H1 (cell line): ENCODE measurements around the gene FFAR2. TPM values are rescaled to one million over a fixed set of nuclear protein-coding genes. Genes with fewer than 3 reads are reported as not detected.

Experiments used
- CTCF ChIA-PET: fragments of 300-600 bp; sonication (Branson Sonifier 250); formaldehyde crosslinking; loops from one replicate; lab custom pipeline; 2021; ENCODE audit not compliant: partially characterized antibody; lab: Charles Lee
- POLR2A ChIA-PET: fragments of 300-600 bp; sonication (Branson Sonifier 250); formaldehyde crosslinking; loops from one replicate; lab custom pipeline; 2021; ENCODE audit warnings: inconsistent platforms; ENCODE audit not compliant: partially characterized antibody; lab: Charles Lee
- DNase-seq, 2 experiments: peaks; one replicate each; pipeline versions ENCODE4 v3.0.0 to v3.0.0-alpha.2; 2010 to 2022; ENCODE audit warnings: low spot score in 2 of 2, low read depth in 1 of 2, mixed read lengths in 1 of 2
- FAIRE-seq: peaks from 2 replicates; lab custom pipeline; 2011; peaks lifted over from hg19 to GRCh38; lab: Jason Lieb, UNC
- H2AFZ ChIP-seq: 2 replicates; pipeline ENCODE4 v1.8.1; 2012; ENCODE audit warnings: low read length, inconsistent platforms
- H2AK5ac ChIP-seq: 2 replicates; pipeline ENCODE4 v1.6.1; 2013; ENCODE audit warnings: low read depth, low read length
- H2BK120ac ChIP-seq: replicated peaks from 2 replicates; pipeline ENCODE3; 2013; ENCODE audit warnings: low read depth, low read length, inconsistent platforms
- H2BK12ac ChIP-seq: 2 replicates; pipeline ENCODE4 v1.6.1; 2013; ENCODE audit warnings: low read depth, low read length
- H2BK15ac ChIP-seq: 2 replicates; pipeline ENCODE4 v1.6.1; 2013; ENCODE audit warnings: low read length
- H2BK20ac ChIP-seq: 2 replicates; pipeline ENCODE4 v1.6.1; 2013; ENCODE audit warnings: low read length
- H2BK5ac ChIP-seq: 2 replicates; pipeline ENCODE4 v1.6.1; 2013; ENCODE audit warnings: low read depth, low read length
- H3K14ac ChIP-seq: 2 replicates; pipeline ENCODE4 v1.6.1; 2013; ENCODE audit warnings: inconsistent platforms; ENCODE audit not compliant: insufficient read length
- H3K18ac ChIP-seq: 2 replicates; pipeline ENCODE4 v1.6.1; 2013; ENCODE audit warnings: low read length; ENCODE audit errors: extremely low read depth
- H3K23ac ChIP-seq: 2 replicates; pipeline ENCODE4 v1.6.1; 2013; ENCODE audit warnings: inconsistent platforms; ENCODE audit not compliant: insufficient read length
- H3K23me2 ChIP-seq: 2 replicates; pipeline ENCODE4 v1.6.1; 2013; ENCODE audit warnings: low read depth, low read length
- H3K27ac ChIP-seq: 2 replicates; pipeline ENCODE4 v1.6.1; 2011; ENCODE audit warnings: low read depth, low read length, inconsistent platforms
- H3K27me3 ChIP-seq, 4 experiments: replicated peaks in 1 of 4; 1 replicate in 1 of 4; 2 replicates in 3 of 4; pipeline versions ENCODE4 v1.6.1 to v1.8.1; 2011 to 2013; ENCODE audit warnings: low read length in 3 of 4, mild to moderate bottlenecking in 3 of 4, inconsistent platforms in 2 of 4, mixed read lengths in 2 of 4, moderate library complexity in 1 of 4; ENCODE audit not compliant: control insufficient read depth in 3 of 4, insufficient read depth in 3 of 4; ENCODE audit errors: extremely low read depth in 1 of 4
- H3K36me3 ChIP-seq, 4 experiments: 2 replicates each; pipeline versions ENCODE4 v1.6.1 to v1.8.1; 2011 to 2013; ENCODE audit warnings: mild to moderate bottlenecking in 4 of 4, low read length in 3 of 4, moderate library complexity in 2 of 4, control low read depth in 1 of 4, inconsistent platforms in 1 of 4; ENCODE audit not compliant: insufficient read depth in 4 of 4, control insufficient read depth in 2 of 4
- H3K4ac ChIP-seq: replicated peaks from 2 replicates; pipeline ENCODE3; 2013; ENCODE audit warnings: low read length, low read depth, mixed read lengths, inconsistent platforms; ENCODE audit not compliant: insufficient read length
- H3K4me1 ChIP-seq, 4 experiments: replicated peaks in 1 of 4; 1 replicate in 1 of 4; 2 replicates in 3 of 4; pipeline versions ENCODE4 v1.6.1 to v1.8.1; 2011 to 2013; ENCODE audit warnings: low read length in 3 of 4, inconsistent platforms in 2 of 4, mixed read lengths in 1 of 4; ENCODE audit not compliant: insufficient read depth in 4 of 4, control insufficient read depth in 3 of 4
- H3K4me2 ChIP-seq, 2 experiments: 2 replicates each; pipeline versions ENCODE4 v1.6.1 to v1.8.1; 2011 to 2013; ENCODE audit warnings: low read depth in 2 of 2, low read length in 2 of 2, control low read depth in 1 of 2, inconsistent platforms in 1 of 2, mild to moderate bottlenecking in 1 of 2; ENCODE audit not compliant: insufficient read depth in 1 of 2
- H3K4me3 ChIP-seq, 4 experiments: fragments of 200-600, 300-600 bp in 1 of 4; sonication (generic), shearing (Covaris generic), sonication (Bioruptor Twin) in 1 of 4; 2 replicates each; pipeline versions ENCODE4 v1.5.1 to v1.8.1; 2011 to 2016; ENCODE audit warnings: low read length in 4 of 4, low read depth in 3 of 4, control low read depth in 2 of 4, inconsistent platforms in 2 of 4, mild to moderate bottlenecking in 2 of 4, mixed read lengths in 1 of 4, moderate library complexity in 1 of 4; ENCODE audit not compliant: insufficient read depth in 2 of 4; ENCODE audit errors: extremely low read depth in 1 of 4
- H3K56ac ChIP-seq: replicated peaks from 2 replicates; pipeline ENCODE3; 2013; ENCODE audit warnings: low read depth, mild to moderate bottlenecking, mixed read lengths, low read length, inconsistent platforms; ENCODE audit not compliant: insufficient read length
- H3K79me1 ChIP-seq: 2 replicates; pipeline ENCODE4 v1.6.1; 2013; ENCODE audit warnings: low read depth, low read length, control low read depth
- H3K79me2 ChIP-seq, 2 experiments: 2 replicates each; pipeline versions ENCODE4 v1.6.1 to v1.8.1; 2012 to 2013; ENCODE audit warnings: low read length in 2 of 2, mild to moderate bottlenecking in 2 of 2, inconsistent platforms in 1 of 2; ENCODE audit not compliant: insufficient read depth in 2 of 2, control insufficient read depth in 1 of 2
- H3K9ac ChIP-seq, 4 experiments: replicated peaks in 1 of 4; 1 replicate in 1 of 4; 2 replicates in 3 of 4; pipeline versions ENCODE4 v1.6.1 to v1.8.1; 2011 to 2013; ENCODE audit warnings: low read depth in 3 of 4, low read length in 3 of 4, control low read depth in 2 of 4, mild to moderate bottlenecking in 2 of 4, moderate library complexity in 2 of 4, inconsistent platforms in 1 of 4; ENCODE audit errors: extremely low read depth in 1 of 4
- H3K9me3 ChIP-seq, 2 experiments: 2 replicates each; pipeline versions ENCODE4 v1.6.1 to v1.8.1; 2012 to 2013; ENCODE audit warnings: mild to moderate bottlenecking in 2 of 2, moderate library complexity in 2 of 2, control low read depth in 1 of 2, inconsistent platforms in 1 of 2, low read depth in 1 of 2, low read length in 1 of 2, mixed read lengths in 1 of 2; ENCODE audit not compliant: insufficient read depth in 2 of 2
- H4K20me1 ChIP-seq, 2 experiments: replicated peaks in 1 of 2; 2 replicates each; pipeline versions ENCODE3 to v1.8.1; 2011 to 2013; ENCODE audit warnings: inconsistent platforms in 2 of 2, low read length in 2 of 2, mild to moderate bottlenecking in 1 of 2; ENCODE audit not compliant: insufficient read depth in 2 of 2, control insufficient read depth in 1 of 2
- H4K5ac ChIP-seq: 2 replicates; pipeline ENCODE4 v1.6.1; 2013; ENCODE audit warnings: low read length, low read depth, mixed read lengths, inconsistent platforms; ENCODE audit not compliant: insufficient read length
- H4K8ac ChIP-seq: 2 replicates; pipeline ENCODE4 v1.8.0; 2013; ENCODE audit warnings: mild to moderate bottlenecking, moderate library complexity, low read length, inconsistent platforms; ENCODE audit not compliant: insufficient read depth; ENCODE audit errors: extremely low read depth
- H4K91ac ChIP-seq: replicated peaks from 2 replicates; pipeline ENCODE3; 2013; ENCODE audit warnings: low read length, mixed read lengths, inconsistent platforms; ENCODE audit not compliant: insufficient read length
- EGR1 ChIP-seq: IDR thresholded peaks from 2 replicates; pipeline ENCODE4 v1.6.1; 2011; ENCODE audit warnings: low read depth, low read length, borderline replicate concordance
- GTF2F1 ChIP-seq: IDR thresholded peaks from 2 replicates; pipeline ENCODE4 v1.6.1; 2012; ENCODE audit warnings: low read depth, low read length, improper control_type of control experiment, borderline replicate concordance
- POLR2AphosphoS5 ChIP-seq: IDR thresholded peaks from 2 replicates; pipeline ENCODE4 v1.6.1; 2011; ENCODE audit warnings: low read depth, low read length
- RAD21 ChIP-seq, 2 experiments: IDR thresholded peaks in 1 of 2; conservative IDR thresholded peaks in 1 of 2; 2 replicates each; pipeline ENCODE4 v1.6.1; 2011; ENCODE audit warnings: low read depth in 2 of 2, low read length in 2 of 2, improper control_type of control experiment in 1 of 2, inconsistent platforms in 1 of 2, mild to moderate bottlenecking in 1 of 2, moderate library complexity in 1 of 2
- WGBS, 2 experiments: shearing (Covaris generic) in 1 of 2; methylation state at CpG; one replicate each; pipeline versions ENCODE4 v1.1.6 to v1.1.7; 2013 to 2015; ENCODE audit warnings: low lambda C conversion rate in 2 of 2, mixed read lengths in 2 of 2, inconsistent platforms in 1 of 2, low coverage in 1 of 2, missing lambda C conversion rate in 1 of 2; ENCODE audit not compliant: insufficient replicate concordance in 2 of 2, insufficient coverage in 1 of 2, insufficient read length in 1 of 2; ENCODE audit errors: extremely low coverage in 1 of 2, missing lambda C conversion rate in 1 of 2; 5-methylcytosine and 5-hydroxymethylcytosine counted together
- polyA plus RNA-seq, 7 experiments: library from polyadenylated mRNA; depleted of rRNA in 3 of 7; stranded (reverse) in 5 of 7; unstranded in 2 of 7; fragments of >200 nt in 5 of 7; fragments of 200-250 nt in 2 of 7; gene quantifications; 1 replicate in 5 of 7; 2 replicates in 1 of 7; 4 replicates in 1 of 7; pipeline versions ENCODE4 v1.2.1 to v1.2.3, GENCODE V29; 2011 to 2013; ENCODE audit warnings: missing spikeins in 2 of 7, mixed read lengths in 2 of 7
- total RNA-seq: library from RNA; stranded (reverse); fragmentation: NEBNext Ultra II Directional; extraction: Animal tissue kit (Norgen Biotek cat#: 25700); gene quantifications from 2 replicates; pipeline ENCODE4 v1.2.1, GENCODE V29; 2021

Gene FFAR2
- total and polyA plus RNA-seq, 2 of the 8 experiments (the other 6 are each of a cell fraction or from before 2014, with no cell fraction given), result not detected

DNA sequence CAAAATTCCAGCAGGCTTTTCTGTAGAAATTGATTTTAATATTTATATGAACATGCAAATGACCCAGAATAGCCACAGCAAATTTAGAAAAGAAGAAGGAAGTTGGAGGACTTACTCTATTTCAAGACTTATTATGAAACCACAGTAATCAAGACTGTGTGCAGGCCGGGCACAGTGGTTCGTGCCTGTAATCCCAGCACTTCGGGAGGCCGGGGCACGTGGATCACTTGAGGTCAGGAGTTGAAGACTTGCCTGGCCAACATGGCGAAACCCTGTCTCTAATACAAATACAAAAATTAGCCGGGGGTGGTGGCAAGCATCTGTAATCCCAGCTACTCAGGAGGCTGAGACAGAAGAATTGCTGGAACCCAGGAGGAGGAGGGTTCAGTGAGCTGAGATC is 6.0 kb upstream of the FFAR2 start:
- no peak overlapping the region for H3K4me3 ChIP-seq
- 82% methylated on average over 7 of the region's 7 CpGs; no CpG with 5 or more reads in 1 of the 2 experiments for WGBS, 2 experiments
- no peak overlapping the region for H3K23ac ChIP-seq
- no peaks in the 10 kb centered on the region for H3K23me2 ChIP-seq
- POLR2A ChIA-PET, result no interaction called here
- H2BK120ac ChIP-seq, result no peak overlapping the region
- H2BK15ac ChIP-seq, result no peak overlapping the region
- no peak overlapping the region for H2BK5ac ChIP-seq
- no peak overlapping the region for H2BK12ac ChIP-seq
- no peak overlapping the region for H2BK20ac ChIP-seq
- H2AK5ac ChIP-seq, result no peak overlapping the region
- no peak for TF ChIP-seq EGR1
- TF ChIP-seq GTF2F1, result no peak
- no peak for TF ChIP-seq RAD21 (IDR thresholded peaks at IDR 0.05 in 1 of 2, conservative IDR thresholded peaks at IDR 0.05 in 1 of 2; ENCODE audit: low read depth in 2 of 2, low read length in 2 of 2)
- no peak for TF ChIP-seq POLR2AphosphoS5
- no peaks in the 10 kb centered on the region for H3K9me3 ChIP-seq
- H3K18ac ChIP-seq, result no peak overlapping the region
- FAIRE-seq (no peak), DNase-seq (no peak)
- no peak overlapping the region for H3K14ac ChIP-seq
- peaks cover 0 to 2% (median 0%) of the 10 kb centered on the region in 4 experiments; a peak in 3 of 7 replicates for H3K27me3 ChIP-seq
- H4K20me1 ChIP-seq, result no peaks in the 10 kb centered on the region
- H2AFZ ChIP-seq, result no peak overlapping the region
- no peaks in the 10 kb centered on the region for H3K36me3 ChIP-seq
- H3K79me2 ChIP-seq, result no peaks in the 10 kb centered on the region
- peaks cover 0 to under 1% (median 0%) of the 10 kb centered on the region in 4 experiments; a peak in 1 of 7 replicates for H3K4me1 ChIP-seq
- no peak overlapping the region for H3K27ac ChIP-seq
- no peak overlapping the region for H3K56ac ChIP-seq
- CTCF ChIA-PET, result interaction anchor here (0.7 kb wide), 1 partner anchor 49 kb away, joined by 3 read pairs; no protein-coding TSS in a partner anchor
- no peak overlapping the region for H4K8ac ChIP-seq
- H3K4ac ChIP-seq, result no peak overlapping the region
- H4K5ac ChIP-seq, result no peak overlapping the region
- no peak overlapping the region for H3K9ac ChIP-seq
- no peak overlapping the region for H4K91ac ChIP-seq
- H3K79me1 ChIP-seq, result no peaks in the 10 kb centered on the region
- no peak overlapping the region for H3K4me2 ChIP-seq
